NCI-H146 treated with DMSO at 0.1 percent for 48 hours (cell line): ENCODE results near the gene POLR2C.
"Not testable (repeated sequence)": the region's sequence is repeated elsewhere in the genome, so short reads cannot be mapped to it uniquely, and the experiment has no call there.

Experiments used
- DNase-seq: peaks from one replicate; lab custom pipeline; 2025; ENCODE audit not compliant: unreplicated experiment; lab: John Stamatoyannopoulos, UW

POLR2C gene

DNA sequence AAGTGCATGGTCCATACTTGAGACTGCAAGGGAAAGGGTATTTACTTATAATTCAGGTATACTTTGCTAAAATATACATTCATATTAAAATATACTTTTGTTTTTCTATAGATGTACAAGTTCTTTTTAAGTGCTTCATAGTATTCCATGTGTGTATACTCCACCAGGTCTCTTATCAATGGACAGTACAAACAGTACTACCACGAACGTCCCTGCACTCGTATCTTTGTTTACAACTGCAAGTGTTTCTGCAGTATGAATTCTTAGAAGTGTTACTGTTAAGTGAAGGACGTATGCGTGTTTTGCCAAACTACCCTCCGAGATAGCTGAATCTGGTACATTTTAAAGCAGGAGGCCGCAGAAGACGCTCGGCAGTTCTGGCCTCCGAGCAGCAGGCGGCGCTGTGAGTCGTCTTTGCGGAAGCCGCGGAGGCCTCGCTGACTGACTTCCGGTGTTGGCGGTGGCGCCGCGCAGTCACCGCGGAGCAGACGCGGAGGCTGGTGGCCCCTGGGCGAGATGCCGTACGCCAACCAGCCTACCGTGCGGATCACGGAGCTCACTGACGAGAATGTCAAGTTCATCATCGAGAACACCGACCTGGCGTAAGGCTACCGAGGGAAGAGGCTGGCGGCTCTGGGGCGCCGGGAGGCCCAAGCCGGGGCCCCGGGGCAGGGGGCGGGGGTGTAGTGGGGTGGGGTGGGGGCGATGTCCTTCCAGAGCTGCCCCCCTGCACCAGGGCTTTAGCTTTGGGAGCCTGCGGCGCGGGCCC lies at the start of gene POLR2C:
Gene POLR2C (plus strand): TSS at position 471 of the 769 bp plus-strand sequence. CDS start 46 bp downstream, at position 517.
- DNase-seq, result peak; percentile 28

DNA sequence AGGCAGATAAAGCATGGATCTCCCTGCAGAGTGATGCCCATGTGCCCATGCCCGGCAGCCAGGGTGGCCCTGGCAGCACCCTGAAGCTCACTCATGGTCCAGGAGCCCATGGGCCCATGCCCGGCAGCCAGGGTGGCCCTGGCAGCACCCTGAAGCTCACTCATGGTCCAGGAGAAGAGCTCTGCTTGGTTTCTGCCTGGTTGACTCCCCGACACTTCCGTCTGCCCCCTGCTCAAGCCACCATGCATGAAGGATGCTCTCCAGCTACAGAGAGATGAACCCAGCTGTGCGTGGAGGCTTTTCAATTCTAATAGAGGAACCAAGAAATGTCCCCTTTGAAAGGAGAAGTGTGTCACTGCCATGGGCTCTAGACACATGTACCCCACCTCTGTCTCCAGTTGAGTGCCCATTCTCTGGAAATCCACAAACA lies 49.2 kb upstream of the POLR2C start:
- DNase-seq, result no peak

GRCh38 chr16:57413733-57414132 lies 48.7 kb upstream of the POLR2C start:
- no peak for DNase-seq

DNA sequence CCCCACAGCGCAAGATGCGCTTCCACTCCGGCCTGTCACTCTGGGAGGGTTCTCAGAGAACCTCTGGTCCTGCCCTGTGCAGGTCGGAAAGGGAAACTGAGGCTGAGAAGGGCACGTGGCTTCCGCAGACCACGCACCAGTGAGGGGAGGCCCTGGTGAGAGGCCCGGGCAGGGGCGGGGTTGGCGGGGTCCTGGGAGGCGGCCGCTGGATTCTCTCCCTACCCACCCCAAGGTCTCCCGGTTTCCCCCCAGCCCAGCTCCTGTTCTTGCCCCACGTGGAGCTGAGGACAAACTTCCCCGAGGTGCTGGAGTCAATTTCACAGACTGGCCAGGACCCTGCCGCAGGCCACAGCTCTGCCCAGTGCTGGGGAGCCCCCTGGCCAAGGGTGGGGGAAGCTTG lies 46.4 kb upstream of the POLR2C start:
- DNase-seq, result no peak

- DNase-seq, result no peak
Observed at GRCh38 chr16:57419506-57419905, 43.0 kb upstream of the POLR2C start.

- peak; percentile 13 for DNase-seq
Observed at GRCh38 chr16:57422026-57422944, 40.2 kb upstream of the POLR2C start.

DNA sequence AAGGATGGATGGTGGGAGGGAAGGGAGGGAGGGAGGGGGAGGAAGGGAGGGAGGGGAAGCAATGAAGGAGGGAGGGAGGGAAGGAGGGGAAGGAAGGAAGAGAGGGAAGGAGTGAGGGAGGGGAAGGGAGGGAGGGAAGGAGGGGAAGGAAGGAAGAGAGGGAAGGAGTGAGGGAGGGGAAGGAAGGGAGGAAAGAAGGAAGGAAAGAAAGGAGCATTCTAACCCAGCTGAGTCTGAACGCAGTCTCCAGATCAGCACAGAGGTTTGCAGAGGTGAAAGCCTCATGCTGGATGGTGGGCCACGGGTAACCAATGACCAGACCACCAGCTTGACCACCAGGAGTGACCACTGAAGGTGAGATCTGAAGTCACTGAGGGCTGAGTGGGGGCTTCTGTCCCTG lies 39.3 kb upstream of the POLR2C start:
- no peak for DNase-seq

DNA sequence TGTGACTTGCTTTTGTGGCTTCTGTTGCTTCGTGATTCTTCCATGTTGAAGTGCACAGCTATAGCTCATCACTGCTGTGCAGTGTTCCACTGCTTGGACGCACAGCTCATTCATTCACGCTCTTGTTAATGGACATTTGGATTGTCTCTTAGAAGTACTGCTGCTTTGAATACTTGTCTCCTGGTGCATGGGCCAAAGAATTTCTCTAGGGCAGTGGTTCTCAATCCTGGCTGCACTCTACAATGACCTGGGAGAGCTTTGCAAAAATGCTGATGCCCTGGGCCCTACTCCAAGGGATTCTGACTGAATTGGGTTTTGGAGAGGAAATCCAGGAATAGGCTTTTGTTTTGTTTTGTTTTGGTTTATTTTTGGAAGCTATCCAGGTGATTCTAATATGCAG lies 37.9 kb upstream of the POLR2C start:
- no peak for DNase-seq

GRCh38 chr16:57426356-57426755 lies 36.1 kb upstream of the POLR2C start:
- DNase-seq, result no peak

DNA sequence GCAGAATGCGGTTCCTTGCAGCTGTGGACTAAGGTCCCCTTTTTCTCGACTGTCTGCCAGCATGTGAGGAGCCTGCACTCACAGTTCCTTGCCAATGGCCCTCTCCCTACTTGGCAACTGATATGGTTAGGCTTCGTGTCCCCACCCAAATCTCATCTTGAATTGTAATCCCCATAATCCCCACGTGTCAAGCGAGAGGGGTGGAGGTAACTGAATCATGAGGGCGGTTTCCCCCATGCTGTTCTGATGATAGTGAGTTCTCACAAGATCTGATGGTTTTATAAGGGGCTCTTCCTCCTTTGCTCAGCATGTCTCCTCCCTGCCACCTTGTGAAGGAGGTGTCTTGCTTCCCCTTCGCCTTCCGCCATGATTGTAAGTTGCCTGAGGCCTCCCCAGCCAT lies 35.2 kb upstream of the POLR2C start:
- no peak for DNase-seq

DNA sequence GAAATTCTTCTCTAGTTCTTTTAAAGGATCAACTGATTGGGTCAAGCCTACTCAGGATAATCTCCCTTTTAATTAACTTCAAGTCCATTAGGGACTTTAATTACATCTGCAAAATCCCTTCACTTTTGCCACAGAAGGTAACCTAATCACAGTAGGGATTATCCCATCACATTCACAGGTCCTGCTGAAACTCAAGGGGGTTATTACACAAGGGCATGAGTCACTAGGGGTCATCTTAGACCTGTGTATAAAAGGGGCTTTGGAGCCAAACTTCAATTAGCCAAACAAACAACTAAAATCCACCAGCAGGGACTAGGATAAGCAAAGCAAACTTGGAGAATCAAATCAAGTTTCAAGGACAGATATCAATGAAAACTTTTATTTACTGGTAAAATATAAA lies 34.7 kb upstream of the POLR2C start:
- DNase-seq, result no peak

DNA sequence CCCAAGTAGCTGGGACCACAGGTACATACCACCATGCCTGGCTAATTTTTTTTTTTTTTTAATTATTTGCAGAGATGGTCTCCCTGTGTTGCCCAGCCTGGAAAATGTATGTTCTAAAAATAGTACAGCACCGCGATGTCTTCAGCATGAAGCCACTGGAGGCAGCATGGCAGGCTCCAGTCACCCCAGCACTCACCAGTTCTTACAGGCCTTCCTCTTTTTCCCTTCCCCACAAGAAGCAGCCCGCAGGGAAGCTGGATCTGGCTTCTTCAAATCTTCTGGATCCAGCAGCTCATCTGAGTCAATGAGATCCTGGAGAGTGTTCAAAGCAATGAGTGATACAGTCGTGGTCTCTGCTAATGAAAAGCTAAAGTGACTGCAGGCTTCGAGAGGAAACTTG lies 31.5 kb upstream of the POLR2C start:
- DNase-seq, result no peak

DNA sequence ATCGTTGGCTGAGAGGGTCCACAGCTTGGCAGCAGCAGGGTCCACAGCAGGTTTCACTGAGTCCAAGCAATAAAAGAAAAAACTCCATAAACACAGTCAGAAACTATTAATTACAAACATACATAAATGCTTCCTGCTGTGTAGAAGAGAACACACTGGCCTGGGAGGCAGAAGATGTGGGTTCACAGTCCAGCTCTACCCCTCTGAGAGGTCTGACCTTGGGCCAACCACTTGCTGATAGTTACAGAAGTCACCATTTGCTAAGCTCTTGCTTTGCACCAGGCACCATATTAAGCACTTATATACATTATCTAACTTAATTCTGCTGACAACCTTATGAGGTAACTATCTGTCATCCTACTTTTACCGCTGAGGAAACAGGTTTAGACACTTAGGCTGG lies 30.0 kb upstream of the POLR2C start:
- DNase-seq, result no peak

GRCh38 chr16:57432989-57433388 lies 29.5 kb upstream of the POLR2C start:
- DNase-seq, result no peak

DNA sequence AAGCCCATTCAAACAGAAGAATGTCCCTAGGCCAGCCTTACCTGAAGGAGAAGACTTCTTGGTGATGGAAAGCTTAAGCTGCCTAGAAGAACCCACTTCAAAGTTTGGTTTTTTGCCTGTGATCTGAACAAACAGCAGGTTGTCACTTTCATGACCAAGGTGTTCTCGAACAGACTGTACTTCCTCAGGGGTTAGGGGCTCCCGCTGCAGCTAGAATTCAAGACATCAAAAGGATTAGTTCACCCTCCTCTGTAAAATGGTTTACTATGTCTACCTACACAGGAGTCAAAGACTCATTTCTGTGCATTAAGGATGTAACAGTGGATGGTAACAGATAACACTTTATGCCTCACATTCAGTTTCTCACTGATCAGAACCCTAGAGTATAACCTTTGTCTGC lies 28.5 kb upstream of the POLR2C start:
- DNase-seq, result no peak

DNA sequence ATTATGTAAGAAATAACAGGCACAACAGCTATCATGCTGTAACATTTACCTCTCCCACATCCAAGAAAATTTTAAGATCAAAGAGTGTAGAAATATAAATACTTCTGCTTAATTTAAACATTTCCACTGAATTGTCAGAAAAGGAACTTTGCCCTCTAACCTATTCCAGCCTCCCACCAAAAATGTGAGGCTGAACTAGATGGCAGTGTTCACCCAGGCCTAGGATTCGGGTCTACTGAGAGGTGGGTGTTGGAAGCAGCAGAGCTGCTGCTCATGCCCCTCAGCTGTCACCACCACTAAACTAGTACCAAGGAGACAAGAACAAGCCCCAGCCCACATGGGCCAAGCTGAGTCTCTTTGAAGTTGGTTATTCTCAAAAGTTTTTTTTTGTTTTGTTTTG lies 26.6 kb upstream of the POLR2C start:
- DNase-seq, result no peak

- DNase-seq, result not testable (repeated sequence)
Observed at GRCh38 chr16:57439947-57440346, 22.5 kb upstream of the POLR2C start.

- not testable (repeated sequence) for DNase-seq
Observed at GRCh38 chr16:57440551-57440950, 21.9 kb upstream of the POLR2C start.

DNA sequence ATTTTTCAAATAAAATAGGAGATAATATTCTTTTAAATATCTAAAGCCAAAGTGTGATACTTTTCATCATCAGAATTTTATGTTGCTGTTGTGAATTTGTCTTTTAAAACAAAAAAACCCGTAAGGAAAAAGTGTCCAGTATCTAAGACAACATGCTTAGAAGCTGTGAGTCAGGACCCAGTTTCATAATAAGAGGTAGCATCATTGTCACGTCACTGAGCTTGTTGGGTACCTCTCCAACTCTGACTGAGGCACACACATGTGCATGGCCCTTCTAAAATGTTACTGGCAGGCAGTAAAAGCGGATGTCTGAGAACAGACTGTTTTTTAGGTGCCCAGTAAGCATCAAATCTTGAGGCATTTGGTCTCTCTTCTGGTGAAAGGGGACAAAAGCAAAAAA lies 17.8 kb upstream of the POLR2C start:
- DNase-seq, result no peak

DNA sequence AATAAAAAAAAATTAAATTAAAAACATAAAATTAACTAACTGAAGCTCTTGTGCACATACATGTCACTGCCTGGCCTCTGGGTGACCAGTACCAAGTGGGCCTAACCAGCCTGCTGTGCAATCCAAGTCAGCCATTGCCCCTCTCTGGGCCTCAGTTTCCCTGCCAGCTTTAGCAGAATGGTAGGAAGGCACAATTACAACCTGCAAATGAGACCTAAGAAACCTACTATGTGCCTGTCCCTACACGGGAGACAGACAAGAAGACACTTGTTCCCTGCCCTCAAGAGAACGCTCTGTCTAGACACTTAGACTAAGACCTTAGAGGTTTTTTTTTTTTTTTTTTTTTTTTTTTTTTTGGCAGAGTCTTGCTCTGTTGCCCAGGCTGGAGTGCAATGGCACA lies 17.0 kb upstream of the POLR2C start:
- no peak for DNase-seq

- DNase-seq, result peak; percentile 10
Observed at GRCh38 chr16:57446531-57447185, 15.8 kb upstream of the POLR2C start.
